Left ventricle myocardium inferior (tissue), 1 donor: Measurements from ENCODE around the gene TENM3. TPM values are rescaled to one million over a fixed set of nuclear protein-coding genes. Genes with fewer than 3 reads are reported as not detected.
A peak's percentile ranks its signal among the peaks of the same experiment; 100 is the strongest.

ENCODE experiments used
- DNase-seq: peaks from one replicate; pipeline ENCODE4 v3.0.0-alpha.2; 2020
- H3K27ac ChIP-seq: fragments of 200-600 bp; replicated peaks from 2 replicates; pipeline ENCODE4 v1.8.0; 2021
- H3K27me3 ChIP-seq: fragments of 200-600 bp; 2 replicates; pipeline ENCODE4 v1.8.0; 2021; ENCODE audit warnings: low read depth
- H3K36me3 ChIP-seq: fragments of 200-600 bp; 2 replicates; pipeline ENCODE4 v1.8.0; 2021
- H3K4me1 ChIP-seq: fragments of 200-600 bp; 2 replicates; pipeline ENCODE4 v1.8.0; 2021
- H3K4me3 ChIP-seq: fragments of 200-600 bp; 2 replicates; pipeline ENCODE4 v1.8.0; 2021; ENCODE audit warnings: mild to moderate bottlenecking, moderate library complexity
- H3K9me3 ChIP-seq: fragments of 200-600 bp; replicated peaks from 2 replicates; pipeline ENCODE4 v1.8.0; 2021
- CTCF ChIP-seq: fragments of 200-600 bp; IDR thresholded peaks from 2 replicates; pipeline ENCODE4 v1.8.0; 2021; ENCODE audit warnings: antibody characterized with exemption, mild to moderate bottlenecking, borderline replicate concordance
- intact Hi-C: fragments of 100-400 bp; cut with micrococcal nuclease; formaldehyde crosslinking; loops from one replicate; pipeline ENCODE4 v1.11.0; 2022
- total RNA-seq: library from RNA; stranded (reverse); fragmentation: NEBNext Ultra II Directional; extraction: Animal tissue kit (Norgen Biotek cat#: 25700); gene quantifications from one replicate; pipeline ENCODE4 v1.2.1, GENCODE V29; 2021
- donor health status: DM: no; HTN: yes; CAD: no; lungs with severe emphysema.

Gene TENM3
- total RNA-seq, 1 donor from 2014 or later = 1.5 TPM

GRCh38 chr4:182688081-182688480 is 444.9 kb downstream of the TENM3 start:
- Histone ChIP-seq H3K4me1 (peaks cover 14% of the 10 kb centered on the region), H3K27ac (no peak overlapping the region), H3K36me3 (no peaks in the 10 kb centered on the region), H3K27me3 (no peaks in the 10 kb centered on the region), H3K4me3 (no peak overlapping the region), H3K9me3 (no peaks in the 10 kb centered on the region)
- intact Hi-C loops = no loop called here
- TF ChIP-seq CTCF = no peak
- DNase-seq = no peak

- Histone ChIP-seq H3K27ac (no peak overlapping the region), H3K4me3 (no peak overlapping the region), H3K9me3 (no peaks in the 10 kb centered on the region), H3K36me3 (no peaks in the 10 kb centered on the region), H3K27me3 (no peaks in the 10 kb centered on the region), H3K4me1 (peaks cover 6% of the 10 kb centered on the region)
- intact Hi-C loops = no loop called here
- no peak for TF ChIP-seq CTCF
- no peak for DNase-seq
Observed at GRCh38 chr4:182694551-182694950, 451.3 kb downstream of the TENM3 start.

GRCh38 chr4:182695009-182695408 is 451.8 kb downstream of the TENM3 start:
- H3K9me3 ChIP-seq = no peaks in the 10 kb centered on the region
- TF ChIP-seq CTCF = no peak
- H3K36me3 ChIP-seq = no peaks in the 10 kb centered on the region
- no peaks in the 10 kb centered on the region for H3K27me3 ChIP-seq
- peak overlapping the region; percentile 30 for H3K27ac ChIP-seq
- H3K4me3 ChIP-seq = no peak overlapping the region
- peaks cover 6% of the 10 kb centered on the region for H3K4me1 ChIP-seq
- peak; percentile 29 for DNase-seq
- intact Hi-C loops = no loop called here

GRCh38 chr4:182695842-182696241 is 452.6 kb downstream of the TENM3 start:
- Histone ChIP-seq H3K4me1 (peaks cover 6% of the 10 kb centered on the region), H3K36me3 (no peaks in the 10 kb centered on the region), H3K27me3 (no peaks in the 10 kb centered on the region), H3K27ac (no peak overlapping the region), H3K9me3 (no peaks in the 10 kb centered on the region), H3K4me3 (no peak overlapping the region)
- no peak for TF ChIP-seq CTCF
- intact Hi-C loops = no loop called here
- no peak for DNase-seq

- no peaks in the 10 kb centered on the region for H3K27me3 ChIP-seq
- H3K27ac ChIP-seq = no peak overlapping the region
- H3K9me3 ChIP-seq = no peaks in the 10 kb centered on the region
- no peak overlapping the region for H3K4me3 ChIP-seq
- intact Hi-C loops = no loop called here
- no peak for TF ChIP-seq CTCF
- no peak for DNase-seq
- no peaks in the 10 kb centered on the region for H3K36me3 ChIP-seq
- peaks cover 6% of the 10 kb centered on the region for H3K4me1 ChIP-seq
Observed at GRCh38 chr4:182697094-182697493, 453.9 kb downstream of the TENM3 start.

GRCh38 chr4:182698212-182698611 is 455.0 kb downstream of the TENM3 start:
- Histone ChIP-seq H3K4me1 (peaks cover 6% of the 10 kb centered on the region), H3K9me3 (no peaks in the 10 kb centered on the region), H3K27me3 (no peaks in the 10 kb centered on the region), H3K4me3 (no peak overlapping the region), H3K27ac (no peak overlapping the region), H3K36me3 (no peaks in the 10 kb centered on the region)
- intact Hi-C loops = no loop called here
- no peak for DNase-seq
- TF ChIP-seq CTCF = no peak
